ENCODE data around the gene GAS2L3.

Gene GAS2L3

DNA sequence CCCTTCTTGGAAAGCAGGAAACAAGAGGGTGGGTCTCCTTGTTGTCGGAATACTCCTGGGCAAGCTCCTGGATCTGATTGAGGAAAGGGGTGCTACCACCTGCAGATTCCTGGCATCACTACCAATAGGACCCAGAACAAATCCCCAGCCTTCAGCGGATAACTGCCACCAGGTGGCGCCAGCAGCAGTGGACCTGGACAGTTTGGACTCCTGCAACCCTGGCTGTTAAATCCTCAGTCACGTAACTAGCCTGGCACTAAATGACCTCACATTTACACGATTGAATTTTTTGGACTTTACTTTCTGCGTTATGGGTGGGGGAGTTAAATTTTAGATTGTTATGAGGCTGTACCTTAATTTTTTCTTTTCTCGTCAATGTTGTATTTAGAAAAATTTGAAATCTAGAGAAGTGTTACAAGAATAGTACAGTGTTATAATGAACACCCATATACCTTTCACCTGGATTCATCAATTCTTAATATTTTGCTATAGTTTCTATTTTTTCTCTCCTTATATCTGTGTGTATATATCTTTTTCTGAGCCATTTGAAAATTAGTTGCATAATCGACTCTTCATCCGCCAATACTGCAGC lies 95.6 kb downstream of the GAS2L3 start:
- peak; percentile 81 for DNase-seq

DNA sequence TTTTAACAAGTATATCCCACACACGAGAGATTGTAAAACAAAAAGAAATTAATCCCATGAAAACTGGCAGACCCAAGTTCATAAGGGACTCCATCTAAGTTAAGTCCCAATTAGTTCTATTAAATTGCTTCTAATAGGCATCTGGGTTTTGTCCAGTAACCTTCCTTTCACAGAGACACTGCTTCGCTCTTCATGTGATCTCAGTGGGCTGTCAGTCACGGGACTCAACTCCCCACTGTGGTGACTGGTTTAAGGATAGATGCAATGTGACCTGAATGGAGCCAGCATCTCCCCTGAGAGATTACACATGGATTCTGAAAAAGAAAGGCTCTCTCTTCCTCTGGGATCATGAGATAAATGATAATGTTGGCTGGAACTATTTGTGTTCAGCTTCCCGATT lies 96.4 kb downstream of the GAS2L3 start:
- no peak for DNase-seq

DNA sequence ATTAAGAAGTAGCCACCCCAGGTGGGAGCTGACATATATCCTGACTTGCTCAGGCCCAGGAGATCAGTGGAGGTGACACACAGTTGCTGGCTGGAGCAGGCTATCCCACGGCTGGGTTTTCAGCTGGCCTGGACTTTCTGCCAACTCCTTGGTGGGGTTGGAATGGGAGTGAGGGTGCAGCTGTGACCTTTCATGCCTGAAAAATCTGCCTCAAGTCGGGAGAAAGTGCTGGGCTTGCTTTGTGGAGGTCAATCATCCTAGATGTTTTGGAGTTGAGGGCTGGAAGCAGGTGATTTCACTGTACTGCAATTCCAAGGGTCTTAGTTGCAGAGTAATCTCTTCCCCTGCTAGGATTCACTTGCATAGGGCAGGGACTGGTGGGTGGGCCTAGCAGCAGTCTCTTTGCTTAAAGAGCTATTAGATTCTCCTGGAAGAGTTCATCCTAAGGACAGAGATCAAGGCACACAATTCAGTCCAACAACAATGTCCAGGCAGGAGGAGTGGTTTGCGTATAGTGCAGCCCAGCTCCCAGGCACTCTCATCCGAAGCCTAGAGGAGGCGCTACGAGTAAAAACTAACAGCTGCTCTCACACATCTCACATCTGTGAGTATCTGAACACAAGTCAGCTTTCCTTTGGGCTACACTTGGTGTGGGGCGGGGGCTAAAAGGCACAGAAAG lies 98.1 kb downstream of the GAS2L3 start:
- no peak for DNase-seq

DNA sequence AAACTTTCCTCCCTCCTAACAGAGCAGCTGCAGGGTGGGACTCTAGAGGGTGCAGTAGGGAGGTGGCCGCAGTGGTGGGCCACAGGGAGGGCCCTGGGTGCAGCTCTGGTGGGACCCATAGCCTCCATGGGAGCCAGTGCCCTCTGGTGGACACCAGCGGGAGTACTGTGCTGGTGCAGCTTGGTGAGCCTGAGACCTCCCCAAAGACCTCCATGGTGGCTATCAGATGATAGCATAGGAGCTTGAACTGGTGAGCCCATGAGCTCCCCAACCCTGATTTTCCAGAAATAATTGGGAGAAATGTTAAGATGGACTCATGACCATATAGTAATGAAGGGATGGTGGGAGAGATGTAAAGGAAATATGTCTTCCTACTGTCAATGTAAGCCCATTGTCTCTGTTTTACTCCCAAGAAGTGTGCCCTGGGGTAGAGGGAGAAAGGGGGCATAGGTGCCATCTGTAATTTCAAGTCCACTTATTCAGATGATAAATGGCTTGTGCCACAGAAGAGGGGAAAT lies 98.7 kb downstream of the GAS2L3 start:
- DNase-seq: peak; percentile 72

DNA sequence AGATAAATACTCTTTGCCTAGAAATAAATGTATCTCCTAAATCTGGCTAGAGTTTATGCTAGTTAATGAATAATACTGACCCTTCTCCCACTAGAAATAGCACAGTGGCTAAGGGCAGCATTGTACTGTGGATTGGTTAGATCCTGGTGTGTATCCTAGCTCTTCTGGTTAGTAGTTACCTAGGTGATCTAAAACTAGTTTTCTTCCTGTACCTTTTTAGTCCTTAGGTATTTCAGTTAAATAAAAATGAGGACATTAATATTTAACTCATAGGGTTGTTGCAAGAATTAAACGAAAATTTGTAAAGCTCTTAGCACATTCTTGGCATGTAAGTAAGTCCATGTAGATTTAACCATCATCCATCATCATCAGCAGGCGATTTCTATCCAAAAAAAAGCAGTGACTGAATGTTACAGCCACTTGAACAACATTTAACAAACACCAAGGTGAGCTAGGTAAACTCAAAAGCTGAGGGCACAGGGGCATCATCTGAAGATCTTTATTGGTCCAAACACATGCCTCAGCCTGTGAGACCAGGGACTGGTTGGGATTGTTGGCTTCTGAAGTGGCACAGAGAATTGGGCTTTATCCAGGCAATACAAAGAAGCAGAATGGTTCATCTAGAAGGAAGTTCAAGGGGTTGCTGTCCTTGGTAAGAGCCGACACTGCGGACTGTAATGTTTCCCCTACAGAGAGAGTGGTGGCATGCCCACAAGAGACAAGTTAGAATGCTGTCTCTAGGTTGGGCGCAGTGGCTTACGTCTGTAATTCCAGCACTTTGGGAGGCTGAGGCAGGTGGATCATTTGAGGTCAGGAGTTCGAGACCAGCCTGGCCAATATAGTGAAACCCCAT lies 100.8 kb downstream of the GAS2L3 start:
- DNase-seq: no peak
